Stimulated activated CD4-positive, alpha-beta T cell treated with anti-CD3 and anti-CD28 coated beads, Interleukin-4, amount 100 ng/mL, for 4 hours (primary cell): ENCODE data around the gene ELOVL6.
"Not testable (repeated sequence)": the region's sequence is repeated elsewhere in the genome, so short reads cannot be mapped to it uniquely, and the experiment has no call there.

ENCODE experiments used
- DNase-seq, 2 experiments: peaks; one replicate each; pipeline ENCODE4 v3.0.0-alpha.2; 2020

Gene ELOVL6

GRCh38 chr4:110196206-110196870, 2.1 kb downstream of the ELOVL6 start:
- peak; percentile 24 to 36 for DNase-seq

- DNase-seq, result peak in 1 of 2 experiments; percentile 3
Observed at GRCh38 chr4:110195561-110196205, 2.7 kb downstream of the ELOVL6 start.

DNA sequence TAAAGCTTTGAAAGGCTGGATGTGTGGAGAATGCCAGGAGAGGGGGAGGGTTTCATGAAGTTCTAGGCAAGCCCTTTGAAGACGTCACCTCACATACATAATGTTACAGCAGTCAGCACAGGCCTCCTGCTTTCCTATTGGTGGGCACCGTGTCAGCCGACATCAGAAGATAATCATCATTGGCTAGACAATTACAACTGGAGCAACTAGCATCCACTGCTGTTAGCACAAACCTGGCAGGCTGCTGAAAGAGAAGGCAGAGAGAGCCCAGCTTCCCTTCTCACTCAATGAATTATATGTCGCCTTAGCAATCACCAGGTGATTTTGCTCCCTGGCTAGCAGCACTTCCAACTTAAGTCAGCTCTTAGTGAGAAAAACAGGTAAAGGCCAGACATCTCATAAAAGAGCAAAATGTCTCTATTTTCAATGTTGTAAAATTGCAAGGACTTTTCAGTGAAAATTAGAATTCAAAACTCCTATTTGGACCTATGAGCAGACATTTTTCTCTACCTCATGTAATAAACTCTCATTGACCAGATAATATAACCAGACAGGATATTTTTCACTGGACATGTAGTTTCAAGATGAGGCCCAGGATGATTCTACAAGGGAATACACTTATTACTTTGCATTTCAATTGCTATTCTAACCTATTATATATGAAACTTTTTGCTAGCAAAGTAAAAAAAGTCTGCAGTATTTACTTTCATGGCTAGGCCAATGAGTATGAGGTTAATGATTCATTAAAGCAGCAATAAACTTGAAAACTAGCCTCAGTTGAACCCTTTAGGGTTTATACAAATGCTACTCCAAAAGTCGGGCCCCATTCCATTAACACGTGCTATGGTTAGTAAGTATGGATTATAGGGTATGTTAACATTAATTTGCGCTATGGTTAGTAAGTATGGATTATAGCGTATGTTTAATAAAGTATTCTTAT, 4.3 kb downstream of the ELOVL6 start:
- peak; percentile 53 to 80 for DNase-seq

DNA sequence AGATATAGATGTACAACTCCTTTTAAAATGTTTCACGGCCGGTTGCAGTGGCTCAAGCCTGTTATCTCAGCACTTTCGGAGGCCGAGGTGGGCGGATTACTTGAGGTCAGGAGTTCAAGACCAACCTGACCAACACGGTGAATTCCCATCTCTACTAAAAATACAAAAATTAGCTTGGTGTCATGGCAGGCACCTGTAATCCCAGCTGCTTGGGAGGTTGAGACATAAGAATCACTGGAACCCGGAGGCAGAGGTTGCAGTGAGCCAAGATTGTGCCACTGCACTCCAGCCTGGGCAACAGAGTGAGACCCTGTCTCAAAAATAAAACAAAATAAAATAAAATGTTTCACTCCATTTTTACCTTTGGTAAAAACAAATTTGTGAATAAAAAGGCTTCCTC, 5.1 kb downstream of the ELOVL6 start:
- not testable (repeated sequence) for DNase-seq

GRCh38 chr4:110190249-110190648, 8.2 kb downstream of the ELOVL6 start:
- no peak for DNase-seq

DNA sequence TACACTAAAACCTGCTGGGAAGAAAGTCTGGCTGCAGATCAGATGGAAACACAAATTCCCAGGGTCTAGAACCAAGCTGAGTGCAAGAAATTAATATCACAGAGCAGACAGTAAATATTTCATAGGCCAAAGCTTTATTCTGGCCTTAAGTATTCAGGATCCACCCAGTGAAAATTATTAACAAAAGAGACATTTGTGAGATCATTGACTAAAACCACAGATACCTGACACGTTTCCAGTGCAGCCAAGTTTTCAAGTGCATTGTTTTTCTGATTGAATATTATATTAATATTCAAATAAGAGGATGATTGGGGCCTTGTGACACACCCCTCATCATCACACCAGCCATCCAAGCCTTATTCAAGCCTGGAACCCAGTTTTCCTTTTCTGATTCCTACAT, 10.3 kb downstream of the ELOVL6 start:
- DNase-seq, result no peak

- DNase-seq, result no peak
Observed at GRCh38 chr4:110184791-110185155, 13.6 kb downstream of the ELOVL6 start.

DNA sequence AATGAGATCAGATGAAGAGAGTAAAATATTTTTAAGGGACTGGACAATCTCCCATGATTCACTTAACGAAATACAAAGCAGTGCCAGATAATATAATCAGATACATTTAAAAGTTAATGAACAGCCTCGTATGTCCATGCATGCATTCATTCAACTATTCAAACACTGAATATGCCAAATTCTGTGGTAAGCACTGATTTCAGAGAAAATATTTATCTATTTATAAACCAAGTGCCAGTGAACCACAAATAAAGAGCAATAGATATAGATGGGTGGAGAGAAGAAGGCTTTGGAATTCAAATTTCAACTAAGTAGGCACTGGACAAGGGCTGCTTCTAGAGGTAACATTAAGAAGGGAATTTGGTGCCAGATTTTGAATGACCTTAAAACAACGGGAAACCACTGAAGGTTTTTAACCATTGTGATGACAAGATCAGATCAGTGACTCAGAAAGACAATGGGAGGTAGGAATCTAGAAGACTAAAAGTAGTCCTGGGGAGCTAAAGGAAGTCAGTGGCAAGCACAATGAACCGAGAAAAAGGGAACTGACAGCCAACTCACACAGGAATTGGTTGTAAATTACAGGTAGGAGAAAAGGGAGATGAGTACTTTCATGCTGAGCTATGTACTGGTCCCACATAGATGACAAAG, 14.2 kb downstream of the ELOVL6 start:
- DNase-seq, result no peak

DNA sequence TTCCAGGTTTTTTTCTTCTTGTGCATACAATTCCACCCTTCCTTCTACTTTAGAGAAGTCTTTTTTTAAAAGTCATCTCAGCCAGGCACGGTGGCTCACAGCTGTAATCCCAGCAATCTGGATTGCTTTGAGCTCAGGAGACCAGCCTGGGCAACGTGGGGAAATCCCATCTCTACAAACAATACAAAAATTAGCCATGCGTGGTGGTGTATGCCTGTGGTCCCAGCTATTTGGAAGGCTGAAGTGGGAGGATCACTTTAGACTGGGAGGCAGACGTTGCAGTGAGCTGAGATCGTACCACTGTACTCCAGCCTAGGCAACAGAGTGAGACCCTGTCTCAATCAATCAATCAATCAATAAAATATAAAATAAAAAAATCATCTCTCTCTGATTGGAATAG, 14.8 kb downstream of the ELOVL6 start:
- DNase-seq, result no peak

DNA sequence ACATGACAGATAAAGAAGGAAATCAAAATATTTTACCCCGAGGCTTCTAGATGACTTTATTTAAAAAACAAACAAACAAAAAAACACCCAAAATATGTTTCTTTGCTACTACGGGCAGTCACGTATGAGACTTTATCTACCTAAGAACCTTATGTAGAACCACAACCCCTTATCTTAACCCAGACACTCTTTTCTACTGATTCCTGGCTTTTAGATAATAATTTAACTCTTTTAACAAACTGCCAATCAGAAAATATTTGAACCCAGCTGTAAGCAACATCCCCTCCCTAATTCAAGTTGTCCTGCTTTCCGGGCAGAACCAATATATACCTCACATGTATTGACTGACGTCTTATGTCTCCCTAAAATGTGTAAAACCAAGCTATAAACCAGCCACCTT, 15.4 kb downstream of the ELOVL6 start:
- no peak for DNase-seq

DNA sequence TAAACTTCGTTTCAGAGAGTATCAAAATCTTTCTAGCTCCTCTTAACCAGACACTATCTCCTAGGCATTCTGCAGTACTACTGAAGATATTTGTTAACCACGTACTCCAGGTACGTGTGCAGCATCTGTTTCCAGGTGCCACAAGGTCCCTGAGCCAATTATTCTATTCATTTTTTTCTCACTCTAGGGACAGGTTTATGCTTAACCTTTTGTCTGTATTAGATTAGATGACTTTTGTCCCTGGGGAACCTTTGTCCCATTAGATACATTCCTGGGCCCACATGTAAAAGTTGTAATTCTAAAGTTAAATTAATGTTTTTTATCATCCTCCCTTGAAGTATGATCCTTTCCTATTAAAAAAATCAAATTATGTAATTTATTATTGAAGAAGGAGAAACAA, 16.5 kb downstream of the ELOVL6 start:
- DNase-seq, result no peak

- DNase-seq, result no peak
Observed at GRCh38 chr4:110175634-110176033, 22.8 kb downstream of the ELOVL6 start.

GRCh38 chr4:110172972-110173371, 25.4 kb downstream of the ELOVL6 start:
- DNase-seq, result no peak

GRCh38 chr4:110171971-110172370, 26.4 kb downstream of the ELOVL6 start:
- DNase-seq, result no peak

DNA sequence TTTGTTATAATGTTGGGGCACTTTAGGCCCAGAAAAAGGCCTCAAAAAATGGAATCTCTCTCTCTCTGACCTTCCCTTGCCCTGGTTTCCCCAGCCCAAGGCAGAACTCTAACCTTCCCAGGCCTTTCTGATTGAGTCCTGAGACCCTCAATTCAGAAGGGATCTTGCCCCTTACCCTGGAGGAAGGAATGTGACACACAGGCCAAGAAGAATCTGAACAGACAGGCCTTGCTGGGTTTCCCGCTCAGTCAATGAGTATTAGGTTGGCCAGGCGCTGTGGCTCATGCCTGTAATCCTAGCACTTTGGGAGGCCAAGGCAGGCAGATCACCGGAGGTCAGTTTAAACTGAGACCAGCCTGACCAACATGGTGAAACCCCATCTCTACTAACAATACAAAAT, 27.6 kb downstream of the ELOVL6 start:
- no peak for DNase-seq

- peak; percentile 39 to 74 for DNase-seq
Observed at GRCh38 chr4:110165382-110166286, 32.8 kb downstream of the ELOVL6 start.

DNA sequence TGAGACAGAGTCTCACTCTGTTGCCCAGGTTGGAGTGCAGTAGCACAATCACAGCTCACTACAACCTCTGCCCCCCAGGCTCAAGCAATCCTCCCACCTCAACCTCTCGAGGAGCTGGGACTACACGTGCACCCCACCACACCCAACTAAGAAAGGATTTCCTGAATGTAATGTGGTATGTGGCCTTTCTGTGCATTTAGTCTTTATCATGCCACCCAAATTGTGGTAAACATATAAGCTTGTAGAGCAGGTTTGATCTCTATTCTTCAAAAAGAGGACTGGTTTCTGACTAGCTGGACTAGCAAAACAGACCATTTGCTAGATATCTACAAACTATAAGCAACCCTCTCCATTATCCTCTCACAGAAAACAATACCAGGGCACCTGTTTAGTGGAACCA, 33.6 kb downstream of the ELOVL6 start:
- DNase-seq, result peak in 1 of 2 experiments; percentile 3

GRCh38 chr4:110164251-110164650, 34.2 kb downstream of the ELOVL6 start:
- no peak for DNase-seq

GRCh38 chr4:110163327-110164069, 34.9 kb downstream of the ELOVL6 start:
- no peak for DNase-seq

DNA sequence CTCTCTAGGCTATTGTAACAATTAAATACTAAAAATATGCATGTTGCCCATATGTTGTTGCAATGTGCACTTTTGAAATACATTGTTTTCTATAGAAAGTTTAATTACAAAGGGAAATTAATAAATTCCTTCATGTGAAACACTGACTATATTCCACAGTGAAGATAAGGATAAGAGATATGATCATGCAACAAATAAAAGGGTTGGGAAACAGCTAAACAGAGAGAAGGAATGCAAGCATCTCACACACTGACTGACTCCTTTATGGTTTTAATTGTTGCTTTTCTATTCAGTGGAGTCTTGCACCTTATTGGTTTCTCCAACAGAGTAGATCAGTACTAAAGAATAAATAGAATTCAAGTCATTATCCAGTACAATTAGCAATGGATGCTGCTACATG, 37.8 kb downstream of the ELOVL6 start:
- DNase-seq, result no peak

GRCh38 chr4:110159541-110159940, 38.9 kb downstream of the ELOVL6 start:
- no peak for DNase-seq
